ENCODE measurements around the gene TRIM14.
"Not testable (repeated sequence)": the region's sequence is repeated elsewhere in the genome, so short reads cannot be mapped to it uniquely, and the experiment has no call there.

The TRIM14 gene

DNA sequence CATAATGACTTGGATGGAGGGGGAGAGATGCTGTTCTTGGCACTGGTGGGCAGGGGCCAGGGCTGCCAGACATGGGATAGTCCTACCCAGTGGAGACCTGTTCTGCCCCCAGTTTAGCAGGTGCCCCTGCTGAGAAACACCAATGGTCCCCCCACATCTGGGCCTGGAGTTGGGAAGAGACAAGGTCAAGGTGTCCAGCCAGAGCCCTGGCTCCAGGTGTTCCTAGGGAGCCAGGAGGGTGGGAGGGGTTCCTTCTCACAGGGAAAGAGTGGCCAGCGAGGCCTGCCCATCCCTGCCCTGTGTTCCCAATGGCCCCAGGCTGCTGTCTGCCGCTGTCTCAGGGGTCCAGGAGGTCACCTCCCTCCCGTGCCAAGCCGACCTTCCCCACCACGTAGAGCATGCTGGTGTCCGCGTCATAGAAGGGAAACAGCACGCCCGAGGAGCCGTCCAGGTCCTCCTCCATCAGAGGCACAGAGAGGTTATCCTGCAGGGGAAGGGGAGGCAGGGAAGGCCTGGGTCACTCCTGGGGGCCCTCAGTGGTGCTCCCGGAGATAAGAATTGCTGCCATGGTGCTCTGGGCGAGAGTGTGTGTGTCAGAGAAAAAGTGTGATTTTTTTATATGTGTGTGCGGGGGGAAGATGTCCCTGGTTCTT, 11.7 kb upstream of the TRIM14 start:
- no peak overlapping the region for H3K27ac ChIP-seq
- TF ChIP-seq, protein P1, sequence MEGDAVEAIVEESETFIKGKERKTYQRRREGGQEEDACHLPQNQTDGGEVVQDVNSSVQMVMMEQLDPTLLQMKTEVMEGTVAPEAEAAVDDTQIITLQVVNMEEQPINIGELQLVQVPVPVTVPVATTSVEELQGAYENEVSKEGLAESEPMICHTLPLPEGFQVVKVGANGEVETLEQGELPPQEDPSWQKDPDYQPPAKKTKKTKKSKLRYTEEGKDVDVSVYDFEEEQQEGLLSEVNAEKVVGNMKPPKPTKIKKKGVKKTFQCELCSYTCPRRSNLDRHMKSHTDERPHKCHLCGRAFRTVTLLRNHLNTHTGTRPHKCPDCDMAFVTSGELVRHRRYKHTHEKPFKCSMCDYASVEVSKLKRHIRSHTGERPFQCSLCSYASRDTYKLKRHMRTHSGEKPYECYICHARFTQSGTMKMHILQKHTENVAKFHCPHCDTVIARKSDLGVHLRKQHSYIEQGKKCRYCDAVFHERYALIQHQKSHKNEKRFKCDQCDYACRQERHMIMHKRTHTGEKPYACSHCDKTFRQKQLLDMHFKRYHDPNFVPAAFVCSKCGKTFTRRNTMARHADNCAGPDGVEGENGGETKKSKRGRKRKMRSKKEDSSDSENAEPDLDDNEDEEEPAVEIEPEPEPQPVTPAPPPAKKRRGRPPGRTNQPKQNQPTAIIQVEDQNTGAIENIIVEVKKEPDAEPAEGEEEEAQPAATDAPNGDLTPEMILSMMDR (IDR thresholded peaks at IDR 0.05): no peak
- TF ChIP-seq ZFX (IDR thresholded peaks at IDR 0.05; ENCODE audit: borderline replicate concordance): no peak

DNA sequence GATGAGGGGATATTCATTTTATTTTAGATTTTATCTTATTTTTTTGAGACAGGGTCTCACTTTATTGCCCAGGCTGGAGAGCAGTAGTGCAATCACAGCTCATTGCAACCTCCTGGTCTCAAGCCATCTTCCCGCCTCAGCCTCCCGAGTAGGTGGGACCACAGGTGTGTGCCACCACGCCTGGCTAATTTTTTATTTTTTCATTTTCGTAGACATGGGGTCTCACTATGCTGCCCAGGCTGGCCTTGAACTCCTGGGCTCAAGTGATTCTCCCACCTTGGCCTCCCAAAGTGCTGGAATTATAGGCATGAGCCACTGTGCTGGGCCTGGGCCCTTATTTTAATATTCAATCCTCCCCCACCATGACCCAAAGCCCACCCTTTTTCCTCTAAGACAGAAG, 11.0 kb upstream of the TRIM14 start:
- not testable (repeated sequence) for H3K27ac ChIP-seq

GRCh38 chr9:98129451-98129881, 10.4 kb upstream of the TRIM14 start:
- no peak overlapping the region for H3K27ac ChIP-seq
- no peak for TF ChIP-seq ZFX (IDR thresholded peaks at IDR 0.05; ENCODE audit: borderline replicate concordance)
- TF ChIP-seq, protein P1 (IDR thresholded peaks at IDR 0.05): no peak

GRCh38 chr9:98128316-98128715, 9.3 kb upstream of the TRIM14 start:
- TF ChIP-seq, protein P1 (IDR thresholded peaks at IDR 0.05): no peak
- H3K27ac ChIP-seq: no peak overlapping the region

GRCh38 chr9:98127226-98127625, 8.2 kb upstream of the TRIM14 start:
- TF ChIP-seq ZFX (IDR thresholded peaks at IDR 0.05; ENCODE audit: borderline replicate concordance): no peak
- H3K27ac ChIP-seq: no peak overlapping the region

DNA sequence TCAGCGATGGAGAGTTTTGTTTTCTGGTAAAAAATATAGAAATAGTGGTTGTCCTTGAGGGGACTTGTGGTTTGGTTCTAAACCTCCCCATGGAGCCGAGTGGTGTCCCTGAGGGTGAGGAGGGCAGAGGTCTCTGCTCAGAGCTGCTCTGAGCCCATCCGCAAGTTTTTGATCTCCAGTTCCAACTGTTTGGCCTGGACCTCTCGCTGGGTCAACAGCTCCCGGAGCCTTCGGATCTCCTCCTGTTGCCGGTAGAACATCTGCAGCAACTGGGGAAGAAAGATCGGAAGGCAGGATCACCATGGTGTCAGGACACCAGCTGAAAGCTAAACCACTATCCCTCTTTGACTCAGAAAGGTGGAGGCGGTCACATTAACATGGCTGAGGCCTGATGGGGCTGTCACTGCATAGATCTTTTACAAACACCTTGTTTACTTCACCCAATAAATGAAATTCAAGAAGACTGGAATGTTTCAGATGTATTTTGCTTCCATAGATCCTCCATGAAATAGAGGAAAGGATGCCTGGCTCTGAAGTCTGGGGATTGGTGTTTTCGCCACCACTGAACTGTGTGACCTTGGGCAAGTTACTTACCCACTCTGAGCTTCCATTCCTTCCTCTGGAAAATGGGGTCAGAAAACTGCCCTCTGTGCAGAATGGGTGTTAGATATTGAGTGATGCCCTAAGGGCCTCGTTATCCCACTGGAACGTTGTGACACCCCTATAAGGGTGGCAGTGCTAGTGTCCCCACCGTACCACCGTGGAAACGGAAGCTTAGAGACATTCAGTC, 5.8 kb upstream of the TRIM14 start:
- no peak overlapping the region for H3K27ac ChIP-seq

DNA sequence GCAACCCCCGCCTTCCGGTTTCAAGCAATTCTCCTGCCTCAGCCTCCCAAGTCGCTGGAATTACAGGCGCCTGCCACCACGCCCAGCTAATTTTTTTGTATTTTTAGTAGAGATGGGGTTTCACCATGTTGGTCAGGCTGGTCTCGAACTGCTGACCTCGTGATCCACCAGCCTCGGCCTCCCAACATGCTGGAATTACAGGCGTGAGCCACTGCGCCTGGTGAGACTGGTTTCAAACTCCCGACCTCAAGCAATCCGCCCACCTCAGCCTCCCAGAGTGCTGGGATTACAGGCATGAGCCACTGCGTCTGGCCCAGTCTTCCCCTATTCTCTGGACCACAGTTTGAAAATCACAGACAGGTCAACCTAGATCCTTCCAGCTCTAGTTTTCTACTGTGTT, 5.1 kb upstream of the TRIM14 start:
- H3K27ac ChIP-seq: not testable (repeated sequence)

More for the DNA sequence above, 5.8 kb upstream of the TRIM14 start:
- no peak for TF ChIP-seq ZFX (IDR thresholded peaks at IDR 0.05; ENCODE audit: borderline replicate concordance)
- TF ChIP-seq, protein P1 (IDR thresholded peaks at IDR 0.05): no peak

GRCh38 chr9:98121058-98121457, 2.0 kb upstream of the TRIM14 start:
- peak overlapping the region; percentile 90 for H3K27ac ChIP-seq
- no peak for TF ChIP-seq ZFX (IDR thresholded peaks at IDR 0.05; ENCODE audit: borderline replicate concordance)
- TF ChIP-seq, protein P1 (IDR thresholded peaks at IDR 0.05): peak; percentile 64

DNA sequence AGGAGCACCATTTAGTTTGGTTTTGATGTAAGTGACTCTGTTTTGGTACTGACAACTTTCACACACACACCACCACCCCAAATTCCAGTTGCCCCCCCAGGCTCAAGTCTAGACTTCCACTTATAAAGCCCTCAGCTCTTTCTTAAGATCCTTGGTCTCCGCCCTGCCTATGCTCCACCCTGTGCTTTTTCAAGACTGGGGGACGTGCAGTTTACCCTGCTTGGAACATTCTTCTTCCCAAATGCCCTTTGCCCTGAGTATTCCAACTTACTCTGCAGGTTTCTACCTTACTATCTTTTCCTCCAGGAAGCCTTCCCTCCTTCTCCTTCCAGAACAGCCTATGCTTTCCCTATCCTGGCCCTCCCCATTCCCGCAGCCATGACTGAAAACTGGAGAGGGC, 1.5 kb upstream of the TRIM14 start:
- H3K27ac ChIP-seq: peak overlapping the region; percentile 90
- TF ChIP-seq, protein P1 (IDR thresholded peaks at IDR 0.05): no peak
- TF ChIP-seq ZFX (IDR thresholded peaks at IDR 0.05; ENCODE audit: borderline replicate concordance): no peak

All from 22Rv1 (cell line).